ENCODE measurements around the gene FOXG1. TPM values are rescaled to one million over a fixed set of nuclear protein-coding genes. Genes with fewer than 3 reads are reported as not detected.

FOXG1 gene
- total RNA-seq, 4 donors from 2014 or later = not detected

DNA sequence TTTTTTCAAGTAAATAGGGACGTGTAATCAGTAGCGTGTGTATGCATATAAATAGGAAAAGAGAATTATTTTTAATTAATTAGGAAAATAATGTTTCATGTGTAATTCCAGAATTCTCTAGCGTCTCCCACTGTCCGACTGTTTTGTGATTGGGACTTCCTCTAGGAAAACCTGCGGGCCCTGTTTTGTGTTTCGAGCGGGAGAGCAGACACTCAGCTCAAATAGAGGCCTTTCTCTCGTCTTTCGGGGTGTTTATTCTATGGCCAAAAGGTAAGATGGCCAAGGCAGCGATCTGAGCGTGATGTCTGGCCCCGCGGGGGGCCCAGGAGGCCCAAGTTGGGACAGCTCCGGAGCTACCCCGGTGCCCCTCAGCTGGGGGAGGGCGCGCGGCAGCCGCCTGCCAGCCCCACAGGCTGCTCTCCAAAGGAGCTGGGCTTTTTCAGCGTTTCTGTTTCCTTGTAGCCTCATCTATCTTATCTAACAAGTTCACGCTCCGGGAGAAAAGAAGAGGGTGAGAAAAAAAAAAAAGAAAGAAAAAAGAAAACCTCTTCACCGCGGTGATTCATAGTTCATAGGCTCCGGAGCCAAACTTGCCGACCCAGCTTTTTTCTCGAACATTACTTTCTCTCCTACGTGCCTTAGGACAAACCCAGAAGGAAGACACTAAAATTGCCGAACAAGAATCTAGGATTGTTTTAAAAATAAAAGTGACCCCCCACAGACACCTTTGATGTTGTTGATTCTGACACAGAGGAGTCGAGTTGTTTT is 7.5 kb upstream of the FOXG1 start:
- TF ChIP-seq, protein P1, sequence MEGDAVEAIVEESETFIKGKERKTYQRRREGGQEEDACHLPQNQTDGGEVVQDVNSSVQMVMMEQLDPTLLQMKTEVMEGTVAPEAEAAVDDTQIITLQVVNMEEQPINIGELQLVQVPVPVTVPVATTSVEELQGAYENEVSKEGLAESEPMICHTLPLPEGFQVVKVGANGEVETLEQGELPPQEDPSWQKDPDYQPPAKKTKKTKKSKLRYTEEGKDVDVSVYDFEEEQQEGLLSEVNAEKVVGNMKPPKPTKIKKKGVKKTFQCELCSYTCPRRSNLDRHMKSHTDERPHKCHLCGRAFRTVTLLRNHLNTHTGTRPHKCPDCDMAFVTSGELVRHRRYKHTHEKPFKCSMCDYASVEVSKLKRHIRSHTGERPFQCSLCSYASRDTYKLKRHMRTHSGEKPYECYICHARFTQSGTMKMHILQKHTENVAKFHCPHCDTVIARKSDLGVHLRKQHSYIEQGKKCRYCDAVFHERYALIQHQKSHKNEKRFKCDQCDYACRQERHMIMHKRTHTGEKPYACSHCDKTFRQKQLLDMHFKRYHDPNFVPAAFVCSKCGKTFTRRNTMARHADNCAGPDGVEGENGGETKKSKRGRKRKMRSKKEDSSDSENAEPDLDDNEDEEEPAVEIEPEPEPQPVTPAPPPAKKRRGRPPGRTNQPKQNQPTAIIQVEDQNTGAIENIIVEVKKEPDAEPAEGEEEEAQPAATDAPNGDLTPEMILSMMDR (IDR thresholded peaks at IDR 0.05) = no peak
- DNase-seq (ENCODE audit: low spot score in 2 of 2) = no peak
- intact Hi-C loops (cut with DNase I; ENCODE audit: low total_unique reads) = no loop called here
- H3K4me3 ChIP-seq (ENCODE audit: low read depth, poor library complexity, severe bottlenecking) = no peak overlapping the region
- 4% methylated on average over 30 of the region's 30 CpGs for WGBS, 2 donors

DNA sequence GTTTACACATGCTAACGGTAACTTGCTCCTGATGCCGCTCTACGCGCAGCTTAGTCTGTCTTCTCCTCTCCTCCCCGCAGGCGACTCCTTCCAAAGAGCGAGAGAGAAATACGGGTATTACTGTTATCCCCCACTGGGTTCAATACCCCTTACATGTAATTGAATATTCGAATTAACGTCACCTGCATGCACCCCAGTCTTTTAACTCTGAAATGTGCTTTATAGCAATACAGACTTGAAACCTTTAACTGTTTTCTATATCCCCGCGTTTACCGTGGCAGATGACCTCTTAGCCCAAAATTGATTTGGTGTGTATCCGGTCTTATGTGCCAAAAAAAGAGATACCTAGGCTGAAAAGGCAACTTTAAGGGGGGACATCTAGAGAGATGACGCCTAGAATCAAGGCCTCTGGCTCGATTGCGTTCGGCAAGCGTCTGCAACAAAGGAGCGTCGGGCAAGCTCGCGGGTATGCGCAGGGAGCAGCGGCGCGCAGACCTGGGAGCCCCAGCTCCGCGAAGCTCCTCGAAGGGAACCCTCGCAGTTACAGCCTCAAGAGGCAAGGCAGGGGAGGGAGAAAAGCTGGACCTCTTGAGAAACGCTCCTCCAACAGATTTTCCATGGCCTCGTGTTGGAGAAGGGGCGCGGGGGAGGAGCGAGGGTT is 6.8 kb upstream of the FOXG1 start:
- no peak overlapping the region for H3K4me3 ChIP-seq (ENCODE audit: low read depth, poor library complexity, severe bottlenecking)
- TF ChIP-seq, protein P1 (IDR thresholded peaks at IDR 0.05) = no peak
- no peak for TF ChIP-seq POLR2A (IDR thresholded peaks at IDR 0.05)
- WGBS, 2 donors = 4 to 7% methylated on average over 36 of the region's 36 CpGs
- DNase-seq (ENCODE audit: low spot score in 2 of 2) = no peak
- intact Hi-C loops (cut with DNase I; ENCODE audit: low total_unique reads) = no loop called here

DNA sequence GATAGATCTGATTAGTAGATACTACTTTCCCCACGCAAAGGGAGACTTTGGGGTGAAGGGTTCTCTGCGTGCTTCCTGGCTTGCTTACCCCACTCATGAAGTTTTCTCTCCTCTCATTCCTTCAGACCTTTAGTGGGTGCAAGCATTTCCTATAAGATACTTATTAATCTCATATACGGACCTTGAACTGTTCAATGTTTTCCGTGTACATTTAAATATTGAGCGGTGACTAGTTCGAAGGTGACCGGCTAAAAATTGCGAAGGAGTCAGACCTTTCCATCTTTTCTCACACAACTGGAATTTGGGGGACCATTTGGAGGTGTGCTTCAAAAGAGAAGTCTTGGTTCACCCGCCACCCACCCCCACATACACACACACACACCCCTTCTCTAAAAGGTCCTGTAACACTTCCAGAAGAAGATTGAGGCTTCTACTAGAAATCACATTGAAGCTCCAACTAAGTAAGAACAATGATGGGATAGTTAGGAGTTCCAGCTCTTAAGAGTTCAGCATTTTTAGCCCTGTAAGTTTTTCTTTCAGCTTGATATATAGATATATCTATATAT is 6.1 kb upstream of the FOXG1 start:
- no peak for TF ChIP-seq POLR2A (IDR thresholded peaks at IDR 0.05)
- TF ChIP-seq, protein P1 (IDR thresholded peaks at IDR 0.05) = no peak
- intact Hi-C loops (cut with DNase I; ENCODE audit: low total_unique reads) = no loop called here
- no peak for DNase-seq (ENCODE audit: low spot score in 2 of 2)
- 14 to 19% methylated on average over 9 of the region's 9 CpGs for WGBS, 2 donors
- H3K4me3 ChIP-seq (ENCODE audit: low read depth, poor library complexity, severe bottlenecking) = no peak overlapping the region

DNA sequence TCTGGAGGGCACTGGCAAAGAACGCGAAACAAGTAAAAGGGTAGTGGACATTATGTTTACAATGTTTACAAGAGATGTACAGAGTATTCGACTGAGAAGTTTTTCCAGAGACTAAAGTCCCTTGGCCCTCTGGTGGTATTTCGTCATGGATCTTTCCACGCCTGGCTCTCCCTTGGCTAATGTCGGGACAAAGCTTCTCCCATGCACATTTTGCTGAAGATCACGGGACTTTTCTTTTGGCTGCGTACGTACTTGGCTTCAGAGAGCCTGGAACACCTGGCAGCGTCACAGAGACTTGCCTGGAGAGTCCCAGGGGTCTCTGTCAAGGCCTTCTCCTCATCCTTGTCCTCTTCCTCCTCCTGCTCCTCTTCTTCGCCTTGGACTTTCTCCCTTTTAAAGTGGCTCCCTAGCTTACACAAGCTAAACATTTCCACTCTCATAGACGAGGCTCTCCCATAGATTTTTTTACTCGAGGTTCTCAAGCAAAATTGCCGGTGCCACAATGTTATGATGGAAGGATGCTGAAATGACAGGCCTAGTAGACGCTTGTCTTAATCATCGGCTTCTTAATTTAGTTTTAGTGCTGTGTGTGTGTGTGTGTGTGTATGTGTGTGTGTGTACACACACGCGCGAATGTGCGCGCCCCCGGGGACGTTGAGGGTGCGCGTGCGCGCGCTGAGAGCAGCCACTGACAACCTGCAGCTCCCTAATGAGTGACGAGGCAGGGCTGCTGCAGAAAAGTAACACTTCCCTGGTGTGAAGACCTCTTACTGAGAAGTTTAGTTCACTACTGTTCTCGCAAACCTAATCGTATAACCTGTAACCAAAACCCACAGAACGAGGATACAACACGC is 4.9 kb upstream of the FOXG1 start:
- 8 to 10% methylated on average over 33 of the region's 33 CpGs for WGBS, 2 donors
- TF ChIP-seq POLR2A (IDR thresholded peaks at IDR 0.05) = no peak
- TF ChIP-seq, protein P1 (IDR thresholded peaks at IDR 0.05) = no peak
- intact Hi-C loops (cut with DNase I; ENCODE audit: low total_unique reads) = no loop called here
- no peak for DNase-seq (ENCODE audit: low spot score in 2 of 2)
- no peak overlapping the region for H3K4me3 ChIP-seq (ENCODE audit: low read depth, poor library complexity, severe bottlenecking)

DNA sequence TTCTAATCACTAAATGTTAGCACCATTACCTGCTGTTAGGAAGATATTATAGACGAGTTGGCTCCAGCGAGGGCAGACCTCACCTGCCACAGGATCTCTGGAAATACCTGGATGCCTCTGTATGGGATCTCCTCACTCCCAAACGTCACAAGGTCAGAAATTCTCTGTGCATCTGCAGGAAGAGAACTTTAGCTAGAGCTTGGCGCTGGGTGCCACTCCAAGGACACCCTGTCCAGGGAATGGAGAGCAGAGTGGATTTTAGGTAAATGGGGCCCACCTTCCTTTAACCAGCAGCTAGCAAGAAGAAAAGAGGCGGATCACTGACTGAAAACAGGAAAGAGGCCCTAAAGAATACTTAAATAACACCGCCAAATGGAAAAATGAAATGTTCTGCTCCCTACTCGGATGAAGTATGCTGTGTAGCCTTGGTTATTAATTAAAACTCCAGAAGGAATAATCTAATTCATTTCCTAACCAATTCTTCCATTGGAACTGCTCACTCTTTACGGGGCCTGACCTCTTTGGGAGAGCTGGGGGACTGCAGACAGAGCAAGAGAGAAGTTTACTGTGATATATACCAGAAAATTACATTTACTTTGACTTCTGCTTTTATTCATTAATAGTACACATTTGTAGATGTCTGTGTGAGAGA is 4.2 kb upstream of the FOXG1 start:
- H3K4me3 ChIP-seq (ENCODE audit: low read depth, poor library complexity, severe bottlenecking) = no peak overlapping the region
- DNase-seq (ENCODE audit: low spot score in 2 of 2) = no peak
- TF ChIP-seq POLR2A (IDR thresholded peaks at IDR 0.05) = no peak
- TF ChIP-seq, protein P1 (IDR thresholded peaks at IDR 0.05) = no peak
- intact Hi-C loops (cut with DNase I; ENCODE audit: low total_unique reads) = no loop called here
- WGBS, 2 donors = 14 to 19% methylated on average over 8 of the region's 8 CpGs
